PFSK-1 (cell line): ENCODE results near the gene CYP26C1.

Experiments used
- FOXP2 ChIP-seq: optimal IDR thresholded peaks from 2 replicates; pipeline ENCODE3; 2011; ENCODE audit warnings: borderline replicate concordance, control low read depth, inconsistent platforms; ENCODE audit not compliant: insufficient read depth; ENCODE audit errors: extremely low read length, extremely low read depth
- POLR2AphosphoS5 ChIP-seq: IDR thresholded peaks from 2 replicates; pipeline ENCODE4 v1.6.1; 2012; ENCODE audit warnings: low read depth, mild to moderate bottlenecking, control low read depth, low read length, moderate library complexity
- REST ChIP-seq, 2 experiments: IDR thresholded peaks; 2 replicates each; pipeline versions ENCODE4 v1.6.1 to v1.8.0; 2011 to 2012; ENCODE audit warnings: low read depth in 2 of 2, low read length in 2 of 2, control low read depth in 1 of 2, inconsistent platforms in 1 of 2, mild to moderate bottlenecking in 1 of 2, moderate library complexity in 1 of 2; ENCODE audit not compliant: insufficient read depth in 1 of 2
- SIN3A ChIP-seq: IDR thresholded peaks from 2 replicates; pipeline ENCODE4 v1.6.1; 2012; ENCODE audit warnings: mild to moderate bottlenecking, low read length, moderate library complexity, borderline replicate concordance; ENCODE audit not compliant: insufficient read depth
- TAF1 ChIP-seq: IDR thresholded peaks from 2 replicates; pipeline ENCODE4 v1.6.1; 2012; ENCODE audit warnings: low read length, control low read depth, borderline replicate concordance; ENCODE audit not compliant: insufficient read depth

Gene CYP26C1

GRCh38 chr10:93081834-93082233 lies 21.2 kb downstream of the CYP26C1 start:
- TF ChIP-seq TAF1 (no peak), REST (IDR thresholded peaks at IDR 0.05; ENCODE audit: insufficient read depth in 1 of 2, low read depth in 2 of 2, low read length in 2 of 2) (no peak), POLR2AphosphoS5 (no peak), SIN3A (no peak), FOXP2 (no peak)

GRCh38 chr10:93083743-93084539 lies 23.3 kb downstream of the CYP26C1 start:
- TF ChIP-seq REST (IDR thresholded peaks at IDR 0.05; ENCODE audit: insufficient read depth in 1 of 2, low read depth in 2 of 2, low read length in 2 of 2) (no peak), FOXP2 (no peak), TAF1 (no peak), POLR2AphosphoS5 (no peak), SIN3A (no peak)

- TF ChIP-seq SIN3A (no peak), REST (IDR thresholded peaks at IDR 0.05; ENCODE audit: insufficient read depth in 1 of 2, low read depth in 2 of 2, low read length in 2 of 2) (no peak), FOXP2 (no peak), TAF1 (no peak), POLR2AphosphoS5 (no peak)
Measured at GRCh38 chr10:93085272-93085859, 24.8 kb downstream of the CYP26C1 start.

GRCh38 chr10:93086289-93086688 lies 25.7 kb downstream of the CYP26C1 start:
- TF ChIP-seq FOXP2 (no peak), POLR2AphosphoS5 (no peak), REST (IDR thresholded peaks at IDR 0.05; ENCODE audit: insufficient read depth in 1 of 2, low read depth in 2 of 2, low read length in 2 of 2) (no peak), SIN3A (no peak), TAF1 (no peak)
